Left lung (tissue), 10 donors: ENCODE results near the gene STOM. TPM values are rescaled to one million over a fixed set of nuclear protein-coding genes. Genes with fewer than 3 reads are reported as not detected.

ENCODE experiments used
- ATAC-seq: fragments of 200-7000 bp; cut with Tn5 transposase; one replicate; pipeline ENCODE4 v1.9.1; 2020; ENCODE audit warnings: moderate library complexity
- DNase-seq, 4 donors: peaks; one replicate each; pipeline ENCODE4 v3.0.0-alpha.2; 2013 to 2020
- H3K27ac ChIP-seq, 2 donors: fragments of 200-600 bp; sonication (generic) in 1 of 2; one replicate each; pipeline versions ENCODE4 v1.5.0 to v1.8.0; 2020 to 2021
- H3K27me3 ChIP-seq, 2 donors: fragments of 200-600 bp; sonication (generic) in 1 of 2; one replicate each; pipeline versions ENCODE4 v1.5.0 to v1.8.0; 2020 to 2021
- H3K36me3 ChIP-seq, 2 donors: fragments of 200-600 bp; sonication (generic) in 1 of 2; one replicate each; pipeline versions ENCODE4 v1.5.0 to v1.8.0; 2020 to 2021
- H3K4me1 ChIP-seq, 2 donors: fragments of 200-600 bp; one replicate each; pipeline ENCODE4 v1.8.0; 2021
- H3K4me3 ChIP-seq, 2 donors: fragments of 200-600 bp; sonication (generic) in 1 of 2; one replicate each; pipeline versions ENCODE4 v1.5.0 to v1.8.0; 2020 to 2021; ENCODE audit warnings: mild to moderate bottlenecking in 1 of 2
- H3K9me3 ChIP-seq, 2 donors: fragments of 200-600 bp; sonication (generic) in 1 of 2; one replicate each; pipeline versions ENCODE4 v1.5.0 to v1.8.0; 2020 to 2021
- CTCF ChIP-seq, 2 donors: fragments of 200-600 bp; sonication (generic) in 1 of 2; IDR thresholded peaks; one replicate each; pipeline versions ENCODE4 v1.5.0 to v1.8.0; 2021; ENCODE audit warnings: antibody characterized with exemption in 2 of 2
- intact Hi-C, 2 donors: fragments of 100-400 bp; cut with DNase I; formaldehyde crosslinking; loops; one replicate each; pipeline versions ENCODE4 v1.11.2 to v1.14.2; 2022
- polyA plus RNA-seq, 6 donors: library from polyadenylated mRNA; unstranded; fragments of 120-200 nt; gene quantifications; one replicate each; pipeline ENCODE4 v1.2.1, GENCODE V29; 2013; ENCODE audit not compliant: insufficient read length in 6 of 6
- total RNA-seq, 2 donors: library from RNA; stranded (reverse); fragmentation: NEBNext Ultra II Directional; extraction: Animal tissue kit (Norgen Biotek cat#: 25700); gene quantifications; one replicate each; pipeline ENCODE4 v1.2.1, GENCODE V29; 2021
- donor health status: DM: no; HTN: yes; CAD: no.
- donor health status: DM: no; HTN: no; CAD: no.

STOM gene
- total and polyA plus RNA-seq, 8 donors: 99.8 to 576 (median 114) TPM

DNA sequence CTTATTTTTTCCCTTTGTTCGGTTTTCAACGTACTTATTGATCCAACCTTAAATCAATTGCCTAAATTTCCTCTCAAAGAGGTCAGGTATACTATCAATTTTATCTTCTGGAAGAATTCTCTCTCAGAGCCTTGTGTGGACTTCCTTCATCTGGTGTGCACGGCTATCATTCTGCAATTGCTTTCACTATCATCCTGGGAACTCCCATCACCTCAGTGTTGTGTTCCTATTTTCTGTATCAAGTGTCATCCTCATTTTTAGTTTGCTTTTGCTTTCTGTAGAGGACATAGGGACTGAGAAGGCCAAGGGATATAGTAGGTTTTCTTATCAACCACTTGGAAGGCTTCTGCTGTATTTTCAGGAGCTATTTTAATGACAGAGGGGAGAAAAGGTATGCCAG is 11.3 kb downstream of the STOM start:
- ATAC-seq (no peak), DNase-seq (no peak)
- no peak for TF ChIP-seq CTCF (IDR thresholded peaks at IDR 0.05)
- intact Hi-C loops: no loop called here
- peaks cover 44 to 100% of the 10 kb centered on the region in 2 donors for H3K4me1 ChIP-seq
- H3K27me3 ChIP-seq: no peaks in the 10 kb centered on the region
- H3K9me3 ChIP-seq: no peaks in the 10 kb centered on the region
- H3K4me3 ChIP-seq: no peak overlapping the region
- peak overlapping the region; percentile 63 to 96 for H3K27ac ChIP-seq
- H3K36me3 ChIP-seq: peaks cover 0 to 25% of the 10 kb centered on the region in 2 donors

GRCh38 chr9:121357011-121357410 is 13.0 kb downstream of the STOM start:
- Histone ChIP-seq H3K27me3 (no peaks in the 10 kb centered on the region), H3K27ac (peak overlapping the region; percentile 66 to 96), H3K4me1 (peaks cover 28 to 100% of the 10 kb centered on the region in 2 donors), H3K36me3 (peaks cover 0 to 42% of the 10 kb centered on the region in 2 donors), H3K4me3 (no peak overlapping the region), H3K9me3 (no peaks in the 10 kb centered on the region)
- no peak for DNase-seq
- intact Hi-C loops: no loop called here
- TF ChIP-seq CTCF (IDR thresholded peaks at IDR 0.05): no peak
- ATAC-seq: no peak

GRCh38 chr9:121354762-121355161 is 15.3 kb downstream of the STOM start:
- Histone ChIP-seq H3K4me1 (peaks cover 28 to 100% of the 10 kb centered on the region in 2 donors), H3K4me3 (no peak overlapping the region), H3K27ac (peak overlapping the region; percentile 65 to 96), H3K27me3 (no peaks in the 10 kb centered on the region), H3K36me3 (peaks cover 0 to 65% of the 10 kb centered on the region in 2 donors), H3K9me3 (no peaks in the 10 kb centered on the region)
- TF ChIP-seq CTCF (IDR thresholded peaks at IDR 0.05): no peak
- ATAC-seq (no peak), DNase-seq (no peak)
- intact Hi-C loops: no loop called here

DNA sequence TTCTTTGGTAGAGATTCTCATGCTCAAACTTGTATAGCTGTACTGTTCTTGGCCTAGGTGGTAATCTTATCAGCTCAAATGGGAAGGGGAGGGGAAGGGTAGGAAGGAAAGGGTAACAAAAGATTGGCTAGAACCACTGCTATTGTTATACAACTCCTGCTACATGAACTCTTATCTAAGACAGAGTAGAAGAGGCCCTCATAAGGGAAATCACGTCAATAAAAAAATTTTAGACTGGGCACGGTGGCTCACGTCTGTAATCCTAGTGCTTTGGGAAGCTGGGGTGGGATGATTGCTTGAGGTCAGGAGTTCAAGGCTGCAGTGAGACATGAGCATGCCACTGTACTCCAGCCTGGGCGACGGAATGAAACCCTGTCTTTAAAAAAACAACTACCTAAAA is 15.9 kb downstream of the STOM start:
- intact Hi-C loops: no loop called here
- Histone ChIP-seq H3K4me1 (peaks cover 23 to 100% of the 10 kb centered on the region in 2 donors), H3K9me3 (no peaks in the 10 kb centered on the region), H3K36me3 (peaks cover 0 to 71% of the 10 kb centered on the region in 2 donors), H3K4me3 (no peak overlapping the region), H3K27me3 (no peaks in the 10 kb centered on the region), H3K27ac (peak overlapping the region; percentile 65 to 96)
- ATAC-seq (peak; percentile 3), DNase-seq (no peak)
- TF ChIP-seq CTCF (IDR thresholded peaks at IDR 0.05): no peak

- Histone ChIP-seq H3K27me3 (no peaks in the 10 kb centered on the region), H3K27ac (peak overlapping the region; percentile 65 to 96), H3K9me3 (no peaks in the 10 kb centered on the region), H3K4me1 (peaks cover 21 to 100% of the 10 kb centered on the region in 2 donors), H3K36me3 (peaks cover 0 to 78% of the 10 kb centered on the region in 2 donors), H3K4me3 (no peak overlapping the region)
- ATAC-seq (peak; percentile 20), DNase-seq (no peak)
- intact Hi-C loops: no loop called here
- TF ChIP-seq CTCF (IDR thresholded peaks at IDR 0.05): no peak
These were observed 16.6 kb downstream of the STOM start for GRCh38 chr9:121353241-121354061.
